HEK293 (cell line): Measurements from ENCODE around the gene APRT.
A peak's percentile ranks its signal among the peaks of the same experiment; 100 is the strongest.

Experiments
- CTCF ChIA-PET: fragments of 350-600 bp; formaldehyde crosslinking; extraction: SDS; loops from one replicate; lab custom pipeline; 2021; ENCODE audit warnings: antibody characterized with exemption; lab: Yijun Ruan, JAX
- POLR2A ChIA-PET: fragments of 300-600 bp; formaldehyde crosslinking; extraction: SDS; loops from one replicate; lab custom pipeline; 2020; ENCODE audit warnings: antibody characterized with exemption, inconsistent platforms; lab: Yijun Ruan, JAX
- H3K27ac ChIP-seq: fragments of 200-500 bp; sonication (Bioruptor generic); 2 replicates; pipeline ENCODE4 v1.5.1; 2014; ENCODE audit warnings: low read depth, low read length, control low read depth, inconsistent platforms; ENCODE audit errors: extremely low read depth
- H3K36me3 ChIP-seq, 2 experiments: fragments of 200-500 bp in 1 of 2; sonication (Bioruptor generic) in 1 of 2; 1 replicate in 1 of 2; 2 replicates in 1 of 2; pipeline ENCODE4 v1.5.1; 2014 to 2017; ENCODE audit warnings: inconsistent platforms in 2 of 2, low read length in 2 of 2; ENCODE audit not compliant: control insufficient read depth in 2 of 2, insufficient read depth in 1 of 2
- H3K4me1 ChIP-seq: fragments of 200-500 bp; sonication (Bioruptor generic); 2 replicates; pipeline ENCODE4 v1.5.1; 2014; ENCODE audit warnings: mild to moderate bottlenecking, low read length, inconsistent platforms; ENCODE audit not compliant: control insufficient read depth, insufficient read depth
- H3K4me3 ChIP-seq: 2 replicates; pipeline ENCODE4 v1.5.1; 2011; ENCODE audit warnings: low read depth, mild to moderate bottlenecking, control low read depth, low read length, moderate library complexity
- H3K9me3 ChIP-seq: fragments of 200-500 bp; sonication (Bioruptor generic); 2 replicates; pipeline ENCODE4 v1.5.1; 2014; ENCODE audit warnings: low read depth, low read length, inconsistent platforms; ENCODE audit not compliant: control insufficient read depth, insufficient read depth
- EGR2 ChIP-seq: fragments of 450-650 bp; formaldehyde crosslinking; IDR thresholded peaks from 2 replicates; pipeline ENCODE4 v1.5.1; 2016; ENCODE audit warnings: low read depth, missing biosample characterization, missing genetic modification characterization
- GLIS1 ChIP-seq: fragments of 450-650 bp; formaldehyde crosslinking; IDR thresholded peaks from 2 replicates; pipeline ENCODE4 v1.5.1; 2016; ENCODE audit warnings: missing biosample characterization, missing genetic modification characterization
- GLIS2 ChIP-seq: fragments of 450-650 bp; formaldehyde crosslinking; IDR thresholded peaks from 2 replicates; pipeline ENCODE4 v1.5.1; 2016; ENCODE audit warnings: missing biosample characterization, missing genetic modification characterization
- HIC1 ChIP-seq: fragments of 450-650 bp; formaldehyde crosslinking; IDR thresholded peaks from 2 replicates; pipeline ENCODE4 v1.5.1; 2016; ENCODE audit warnings: missing biosample characterization, missing genetic modification characterization
- HOXA7 ChIP-seq: sonication (generic); formaldehyde crosslinking; IDR thresholded peaks from 2 replicates; pipeline ENCODE4 v1.8.1; 2022; ENCODE audit warnings: missing genetic modification reagents, borderline replicate concordance
- KLF9 ChIP-seq: fragments of 450-650 bp; formaldehyde crosslinking; IDR thresholded peaks from 2 replicates; pipeline ENCODE4 v1.5.1; 2016; ENCODE audit warnings: missing biosample characterization, missing genetic modification characterization, low read depth
- OVOL3 ChIP-seq: fragments of 450-650 bp; formaldehyde crosslinking; IDR thresholded peaks from 2 replicates; pipeline ENCODE4 v1.5.1; 2016; ENCODE audit warnings: missing biosample characterization, missing genetic modification characterization
- ZBTB1 ChIP-seq: fragments of 450-650 bp; formaldehyde crosslinking; IDR thresholded peaks from 2 replicates; pipeline ENCODE4 v1.5.1; 2016; ENCODE audit warnings: missing biosample characterization, missing genetic modification characterization
- ZBTB17 ChIP-seq: fragments of 450-650 bp; formaldehyde crosslinking; IDR thresholded peaks from 2 replicates; pipeline ENCODE4 v1.5.1; 2016; ENCODE audit warnings: missing biosample characterization, missing genetic modification characterization
- ZBTB20 ChIP-seq: fragments of 450-650 bp; formaldehyde crosslinking; IDR thresholded peaks from 2 replicates; pipeline ENCODE4 v1.5.1; 2016; ENCODE audit warnings: missing biosample characterization, missing genetic modification characterization
- ZFHX2 ChIP-seq: fragments of 450-650 bp; formaldehyde crosslinking; conservative IDR thresholded peaks from 2 replicates; pipeline ENCODE4 v1.5.1; 2016; ENCODE audit warnings: missing biosample characterization, missing genetic modification characterization
- ZNF157 ChIP-seq: fragments of 450-650 bp; formaldehyde crosslinking; IDR thresholded peaks from 2 replicates; pipeline ENCODE4 v1.5.1; 2016; ENCODE audit warnings: missing biosample characterization, missing genetic modification characterization
- ZNF2 ChIP-seq: fragments of 450-650 bp; formaldehyde crosslinking; IDR thresholded peaks from 2 replicates; pipeline ENCODE4 v1.5.1; 2016; ENCODE audit warnings: missing biosample characterization, missing genetic modification characterization
- ZNF335 ChIP-seq: fragments of 450-650 bp; formaldehyde crosslinking; conservative IDR thresholded peaks from 2 replicates; pipeline ENCODE4 v1.5.1; 2016; ENCODE audit warnings: missing biosample characterization, missing genetic modification characterization
- ZNF354C ChIP-seq: fragments of 450-650 bp; formaldehyde crosslinking; IDR thresholded peaks from 2 replicates; pipeline ENCODE4 v1.5.1; 2016; ENCODE audit warnings: missing biosample characterization, missing genetic modification characterization, low read depth, borderline replicate concordance
- ZNF398 ChIP-seq: fragments of 450-650 bp; formaldehyde crosslinking; IDR thresholded peaks from 2 replicates; pipeline ENCODE4 v1.5.1; 2017; ENCODE audit warnings: missing biosample characterization, missing genetic modification characterization
- ZNF423 ChIP-seq: fragments of 450-650 bp; formaldehyde crosslinking; IDR thresholded peaks from 2 replicates; pipeline ENCODE4 v1.5.1; 2016; ENCODE audit warnings: missing biosample characterization, missing genetic modification characterization
- ZNF580 ChIP-seq: fragments of 450-650 bp; formaldehyde crosslinking; IDR thresholded peaks from 2 replicates; pipeline ENCODE4 v1.5.1; 2016; ENCODE audit warnings: missing biosample characterization, missing genetic modification characterization
- ZNF585B ChIP-seq: fragments of 450-650 bp; formaldehyde crosslinking; IDR thresholded peaks from 2 replicates; pipeline ENCODE4 v1.5.1; 2016; ENCODE audit warnings: missing biosample characterization, missing genetic modification characterization
- ZNF76 ChIP-seq: fragments of 450-650 bp; formaldehyde crosslinking; IDR thresholded peaks from 2 replicates; pipeline ENCODE4; 2016; ENCODE audit warnings: low read depth, missing biosample characterization, missing genetic modification characterization, borderline replicate concordance
- ZSCAN23 ChIP-seq: fragments of 450-650 bp; formaldehyde crosslinking; IDR thresholded peaks from 2 replicates; pipeline ENCODE4 v1.5.1; 2016; ENCODE audit warnings: missing biosample characterization, missing genetic modification characterization
- TF ChIP-seq, protein P1 (sequence below): fragments of 450-650 bp; formaldehyde crosslinking; IDR thresholded peaks from 2 replicates; pipeline ENCODE4 v1.5.1; 2016; ENCODE audit warnings: missing biosample characterization, missing genetic modification characterization

The APRT gene

GRCh38 chr16:88792078-88792550 is 19.6 kb downstream of the APRT start:
- CTCF ChIA-PET, result interaction anchor here (1.9 kb wide), 1 partner anchor 55 kb away, joined by 11 read pairs; no protein-coding TSS in a partner anchor
- POLR2A ChIA-PET, result interaction anchor here (0.6 to 1.7 kb wide), 2 partner anchors 17 to 884 kb away, joined by 4 to 6 read pairs; no protein-coding TSS in a partner anchor
- H3K27ac ChIP-seq, result no peak overlapping the region

GRCh38 chr16:88790312-88791211 is 21.2 kb downstream of the APRT start:
- peaks cover 4% of the 10 kb centered on the region; the same call in 1 of the 2 replicates for H3K4me1 ChIP-seq
- ChIA-PET POLR2A (no interaction called here), CTCF (interaction anchor here (0.7 to 1.2 kb wide), 2 partner anchors 9 to 407 kb away, joined by 3 to 4 read pairs; no protein-coding TSS in a partner anchor)
- TF ChIP-seq ZNF335 (tag by site-specific recombination), result peak; percentile 19; the same call in 1 of the 2 replicates
- no peak for TF ChIP-seq KLF9 (tag by site-specific recombination)
- TF ChIP-seq ZNF157 (tag by site-specific recombination), result no peak
- no peak for TF ChIP-seq ZSCAN23 (tag by site-specific recombination)
- no peak for TF ChIP-seq ZBTB1
- no peak for TF ChIP-seq ZBTB20 (tag by site-specific recombination)
- TF ChIP-seq EGR2 (tag by site-specific recombination), result no peak
- TF ChIP-seq, protein P1, sequence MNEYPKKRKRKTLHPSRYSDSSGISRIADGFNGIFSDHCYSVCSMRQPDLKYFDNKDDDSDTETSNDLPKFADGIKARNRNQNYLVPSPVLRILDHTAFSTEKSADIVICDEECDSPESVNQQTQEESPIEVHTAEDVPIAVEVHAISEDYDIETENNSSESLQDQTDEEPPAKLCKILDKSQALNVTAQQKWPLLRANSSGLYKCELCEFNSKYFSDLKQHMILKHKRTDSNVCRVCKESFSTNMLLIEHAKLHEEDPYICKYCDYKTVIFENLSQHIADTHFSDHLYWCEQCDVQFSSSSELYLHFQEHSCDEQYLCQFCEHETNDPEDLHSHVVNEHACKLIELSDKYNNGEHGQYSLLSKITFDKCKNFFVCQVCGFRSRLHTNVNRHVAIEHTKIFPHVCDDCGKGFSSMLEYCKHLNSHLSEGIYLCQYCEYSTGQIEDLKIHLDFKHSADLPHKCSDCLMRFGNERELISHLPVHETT (tag by site-specific recombination), result no peak
- no peak for TF ChIP-seq HIC1 (tag by site-specific recombination)
- TF ChIP-seq HOXA7 (CRISPR knock-in tag), result no peak
- TF ChIP-seq OVOL3 (tag by site-specific recombination), result no peak
- no peak for TF ChIP-seq ZNF354C
- TF ChIP-seq ZNF585B (tag by site-specific recombination), result no peak
- TF ChIP-seq ZNF580 (tag by site-specific recombination), result no peak
- TF ChIP-seq ZBTB17 (tag by site-specific recombination), result no peak
- TF ChIP-seq ZNF398, result 0 out of 2 replicates have a peak, but pooled peaks have one; percentile 26
- TF ChIP-seq ZNF76 (tag by site-specific recombination), result no peak
- no peak for TF ChIP-seq ZNF2 (tag by site-specific recombination)
- no peaks in the 10 kb centered on the region for H3K9me3 ChIP-seq
- no peak overlapping the region; the same call in 1 of the 2 replicates for H3K27ac ChIP-seq
- no peak overlapping the region for H3K4me3 ChIP-seq
- no peaks in the 10 kb centered on the region for H3K36me3 ChIP-seq

More at GRCh38 chr16:88792078-88792550, 19.6 kb downstream of the APRT start:
- no peak overlapping the region for H3K4me3 ChIP-seq
- H3K4me1 ChIP-seq, result peaks cover 4% of the 10 kb centered on the region; the same call in 1 of the 2 replicates
- peak; percentile 66 for TF ChIP-seq EGR2 (tag by site-specific recombination)
- TF ChIP-seq ZNF423, result no peak
- peak; percentile 65 for TF ChIP-seq ZFHX2
- TF ChIP-seq GLIS1 (tag by site-specific recombination), result peak; percentile 55
- TF ChIP-seq GLIS2 (tag by site-specific recombination), result peak; percentile 43
- TF ChIP-seq ZNF335 (tag by site-specific recombination), result peak; percentile 69
- no peaks in the 10 kb centered on the region for H3K36me3 ChIP-seq
- no peaks in the 10 kb centered on the region for H3K9me3 ChIP-seq
